Measurements from ENCODE around the gene PRR29. TPM values are rescaled to one million over a fixed set of nuclear protein-coding genes. Genes with fewer than 3 reads are reported as not detected.
A peak's percentile ranks its signal among the peaks of the same experiment; 100 is the strongest.

The PRR29 gene
- total RNA-seq, 2 experiments from 2014 or later = 0.16 to 0.29 TPM

DNA sequence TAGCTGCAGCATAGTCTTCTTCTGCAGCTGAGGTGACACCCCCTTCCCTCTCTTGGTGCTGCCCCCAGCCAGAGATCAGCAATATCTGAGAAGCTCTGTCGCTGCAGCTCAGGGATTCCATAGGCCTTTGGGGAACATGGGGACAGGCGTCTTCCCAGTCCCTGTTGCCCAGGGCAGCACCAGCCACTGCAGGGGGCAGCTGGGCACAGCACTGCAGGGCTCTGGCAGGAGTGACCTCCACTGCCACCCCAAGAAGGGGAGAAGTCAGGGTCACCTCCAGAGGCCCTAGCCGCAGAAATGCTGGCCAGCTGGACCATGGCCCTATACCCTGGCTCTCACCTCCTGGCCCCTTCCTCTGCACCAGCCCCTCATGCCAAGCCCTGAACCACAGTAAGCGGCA, 42.4 kb upstream of the PRR29 start:
- no peak overlapping the region for H3K4me2 ChIP-seq (ENCODE audit: low read length)
- TF ChIP-seq, protein P1, sequence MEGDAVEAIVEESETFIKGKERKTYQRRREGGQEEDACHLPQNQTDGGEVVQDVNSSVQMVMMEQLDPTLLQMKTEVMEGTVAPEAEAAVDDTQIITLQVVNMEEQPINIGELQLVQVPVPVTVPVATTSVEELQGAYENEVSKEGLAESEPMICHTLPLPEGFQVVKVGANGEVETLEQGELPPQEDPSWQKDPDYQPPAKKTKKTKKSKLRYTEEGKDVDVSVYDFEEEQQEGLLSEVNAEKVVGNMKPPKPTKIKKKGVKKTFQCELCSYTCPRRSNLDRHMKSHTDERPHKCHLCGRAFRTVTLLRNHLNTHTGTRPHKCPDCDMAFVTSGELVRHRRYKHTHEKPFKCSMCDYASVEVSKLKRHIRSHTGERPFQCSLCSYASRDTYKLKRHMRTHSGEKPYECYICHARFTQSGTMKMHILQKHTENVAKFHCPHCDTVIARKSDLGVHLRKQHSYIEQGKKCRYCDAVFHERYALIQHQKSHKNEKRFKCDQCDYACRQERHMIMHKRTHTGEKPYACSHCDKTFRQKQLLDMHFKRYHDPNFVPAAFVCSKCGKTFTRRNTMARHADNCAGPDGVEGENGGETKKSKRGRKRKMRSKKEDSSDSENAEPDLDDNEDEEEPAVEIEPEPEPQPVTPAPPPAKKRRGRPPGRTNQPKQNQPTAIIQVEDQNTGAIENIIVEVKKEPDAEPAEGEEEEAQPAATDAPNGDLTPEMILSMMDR (conservative IDR thresholded peaks at IDR 0.05; ENCODE audit: low read length) = no peak
- TF ChIP-seq EZH2phosphoT487 (IDR thresholded peaks at IDR 0.05; ENCODE audit: borderline replicate concordance, low read depth, low read length) = no peak
- intact Hi-C loops (cut with micrococcal nuclease; ENCODE audit: unreplicated experiment) = loop anchor here (2.0 kb wide), 2 partner anchors 35 to 177 kb away; no protein-coding TSS in a partner anchor
- no peak overlapping the region for H3K27ac ChIP-seq (ENCODE audit: low read depth, low read length, poor library complexity, severe bottlenecking)
- H3K9me3 ChIP-seq (ENCODE audit: low read length) = no peaks in the 10 kb centered on the region
- no peaks in the 10 kb centered on the region for H3K9me2 ChIP-seq (ENCODE audit: insufficient read depth, low read length)
- H3K4me3 ChIP-seq (ENCODE audit: low read depth, low read length, poor library complexity, severe bottlenecking) = no peak overlapping the region
- no peaks in the 10 kb centered on the region for H4K20me1 ChIP-seq (ENCODE audit: insufficient read depth, low read length)
- no peaks in the 10 kb centered on the region for H3K36me3 ChIP-seq (ENCODE audit: insufficient read depth, low read length)
- BruUV-seq (replicated peaks) = no TSS peak
- ChIA-PET POLR2A (interaction anchor here (1.1 kb wide), 1 partner anchor 22 kb away, joined by 5 read pairs; no protein-coding TSS in a partner anchor), CTCF (ENCODE audit: unreplicated experiment) (interaction anchor here (0.6 to 2.2 kb wide), 2 partner anchors 36 to 254 kb away, joined by 3 to 17 read pairs; partner anchors contain the start of gene GH1)
- no peak overlapping the region for H2AFZ ChIP-seq (ENCODE audit: low read length)
- DNase-seq (ENCODE audit: low spot score) = no peak
- H3K79me2 ChIP-seq (ENCODE audit: insufficient read depth, low read depth, low read length) = no peaks in the 10 kb centered on the region
- H3K4me1 ChIP-seq (ENCODE audit: insufficient read depth, low read length, poor library complexity, severe bottlenecking) = peaks cover 42% of the 10 kb centered on the region

DNA sequence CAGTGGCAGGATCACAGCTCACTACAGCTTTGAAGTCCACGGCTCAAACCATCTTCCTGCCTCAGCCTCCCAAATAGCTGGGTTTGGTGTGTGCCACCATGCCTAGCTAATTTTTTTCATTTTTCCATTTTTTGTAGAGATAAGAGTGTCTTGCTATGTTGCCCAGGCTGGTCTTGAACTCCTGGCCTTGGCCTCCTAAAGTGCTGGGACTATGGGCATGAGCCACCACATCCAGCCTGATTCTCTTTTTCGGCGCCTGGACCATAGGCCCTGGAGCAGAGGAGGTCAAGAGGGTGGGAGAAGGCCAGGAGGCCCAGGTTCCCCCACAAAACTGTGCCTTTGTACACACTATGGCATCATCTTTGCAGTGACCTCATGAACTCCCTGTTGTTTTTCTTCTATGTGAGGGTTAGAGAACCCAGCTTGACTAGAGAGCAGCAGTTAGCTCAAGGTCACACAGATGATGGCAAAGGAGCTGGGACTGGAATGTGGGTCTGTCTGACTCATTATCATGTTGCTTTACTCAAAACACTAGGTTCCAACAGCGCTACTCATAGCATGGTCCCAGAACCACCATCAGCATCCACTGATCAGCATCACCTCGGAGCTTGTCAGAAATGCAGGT, 41.7 kb upstream of the PRR29 start:
- TF ChIP-seq, protein P1 (conservative IDR thresholded peaks at IDR 0.05; ENCODE audit: low read length) = no peak
- TF ChIP-seq EZH2phosphoT487 (IDR thresholded peaks at IDR 0.05; ENCODE audit: borderline replicate concordance, low read depth, low read length) = no peak
- H3K4me2 ChIP-seq (ENCODE audit: low read length) = no peak overlapping the region
- H4K20me1 ChIP-seq (ENCODE audit: insufficient read depth, low read length) = no peaks in the 10 kb centered on the region
- H2AFZ ChIP-seq (ENCODE audit: low read length) = no peak overlapping the region
- no peaks in the 10 kb centered on the region for H3K9me3 ChIP-seq (ENCODE audit: low read length)
- ChIA-PET CTCF (ENCODE audit: unreplicated experiment) (interaction anchor here (0.6 to 2.2 kb wide), 2 partner anchors 37 to 254 kb away, joined by 3 to 17 read pairs; partner anchors contain the start of gene GH1), POLR2A (interaction anchor here (1.1 kb wide), 1 partner anchor 22 kb away, joined by 5 read pairs; no protein-coding TSS in a partner anchor)
- H3K4me1 ChIP-seq (ENCODE audit: insufficient read depth, low read length, poor library complexity, severe bottlenecking) = peaks cover 43% of the 10 kb centered on the region
- no peak overlapping the region for H3K4me3 ChIP-seq (ENCODE audit: low read depth, low read length, poor library complexity, severe bottlenecking)
- no peak overlapping the region for H3K27ac ChIP-seq (ENCODE audit: low read depth, low read length, poor library complexity, severe bottlenecking)
- no TSS peak for BruUV-seq (replicated peaks)
- DNase-seq (ENCODE audit: low spot score) = no peak
- intact Hi-C loops (cut with micrococcal nuclease; ENCODE audit: unreplicated experiment) = no loop called here
- no peaks in the 10 kb centered on the region for H3K79me2 ChIP-seq (ENCODE audit: insufficient read depth, low read depth, low read length)
- H3K9me2 ChIP-seq (ENCODE audit: insufficient read depth, low read length) = no peaks in the 10 kb centered on the region
- no peaks in the 10 kb centered on the region for H3K36me3 ChIP-seq (ENCODE audit: insufficient read depth, low read length)

DNA sequence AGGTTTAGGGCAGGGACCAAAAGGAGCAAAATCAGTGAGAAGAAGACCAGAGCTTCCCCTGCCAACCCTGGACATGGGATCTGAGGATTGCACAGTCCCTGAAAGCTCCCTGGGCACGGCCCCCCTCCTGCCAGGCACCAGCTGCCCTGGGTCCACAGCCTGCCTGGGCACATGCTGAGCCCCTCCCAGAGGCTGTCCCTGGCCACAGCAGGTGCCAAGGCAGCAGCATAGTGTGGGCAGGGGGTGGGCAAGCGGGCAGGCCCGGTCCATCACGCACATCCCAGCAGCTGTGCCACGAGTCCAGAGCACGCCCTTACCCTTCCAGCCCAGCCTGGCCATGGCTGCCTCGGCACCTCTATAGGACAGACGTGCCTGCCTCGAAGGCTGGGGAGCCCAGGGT, 38.1 kb upstream of the PRR29 start:
- ChIA-PET CTCF (ENCODE audit: unreplicated experiment) (no interaction called here), POLR2A (interaction anchor here (0.7 kb wide), 1 partner anchor 8 kb away, joined by 3 read pairs; no protein-coding TSS in a partner anchor)
- peak overlapping the region; percentile 78; the same call in 1 of the 2 replicates for H3K4me2 ChIP-seq (ENCODE audit: low read length)
- no peak for DNase-seq (ENCODE audit: low spot score)
- BruUV-seq (replicated peaks) = no TSS peak
- no peaks in the 10 kb centered on the region for H3K9me2 ChIP-seq (ENCODE audit: insufficient read depth, low read length)
- H3K4me1 ChIP-seq (ENCODE audit: insufficient read depth, low read length, poor library complexity, severe bottlenecking) = peaks cover 29% of the 10 kb centered on the region
- H3K4me3 ChIP-seq (ENCODE audit: low read depth, low read length, poor library complexity, severe bottlenecking) = no peak overlapping the region
- no peaks in the 10 kb centered on the region for H4K20me1 ChIP-seq (ENCODE audit: insufficient read depth, low read length)
- intact Hi-C loops (cut with micrococcal nuclease; ENCODE audit: unreplicated experiment) = no loop called here
- H3K79me2 ChIP-seq (ENCODE audit: insufficient read depth, low read depth, low read length) = no peaks in the 10 kb centered on the region
- H2AFZ ChIP-seq (ENCODE audit: low read length) = no peak overlapping the region
- no peak overlapping the region for H3K27ac ChIP-seq (ENCODE audit: low read depth, low read length, poor library complexity, severe bottlenecking)
- no peak for TF ChIP-seq EZH2phosphoT487 (IDR thresholded peaks at IDR 0.05; ENCODE audit: borderline replicate concordance, low read depth, low read length)
- TF ChIP-seq, protein P1 (conservative IDR thresholded peaks at IDR 0.05; ENCODE audit: low read length) = no peak
- no peaks in the 10 kb centered on the region for H3K36me3 ChIP-seq (ENCODE audit: insufficient read depth, low read length)
- H3K9me3 ChIP-seq (ENCODE audit: low read length) = no peaks in the 10 kb centered on the region
